ENCODE data around the gene SUGCT.
A peak's percentile ranks its signal among the peaks of the same experiment; 100 is the strongest.

The SUGCT gene

DNA sequence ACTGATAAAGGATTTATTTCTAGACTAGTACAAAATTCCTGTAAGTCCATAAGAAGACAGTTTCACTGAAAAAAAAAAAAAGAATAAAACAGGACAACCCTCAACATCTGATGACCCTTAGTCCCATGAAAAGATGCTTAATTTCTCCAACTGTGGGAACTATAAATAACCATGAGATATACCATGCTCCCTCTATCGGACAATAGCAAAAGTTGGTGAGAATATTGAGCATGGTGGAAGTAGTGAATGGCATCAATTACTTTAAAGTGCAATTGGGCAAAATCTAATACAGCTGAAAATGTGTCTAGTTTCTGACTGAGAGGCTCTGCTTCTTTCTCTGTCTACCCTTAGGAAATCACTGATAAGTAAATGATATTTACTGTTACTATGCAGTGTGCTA, 348.8 kb downstream of the SUGCT start:
- H3K4me1 ChIP-seq (ENCODE audit: insufficient read depth, low read length, poor library complexity, severe bottlenecking): no peaks in the 10 kb centered on the region
- H3K9ac ChIP-seq (ENCODE audit: low read depth, low read length, poor library complexity, severe bottlenecking): no peak overlapping the region
- no peaks in the 10 kb centered on the region for H3K9me3 ChIP-seq (ENCODE audit: insufficient read depth, low read depth, low read length)
- no peak overlapping the region for H2AFZ ChIP-seq (ENCODE audit: low read length)
- no peaks in the 10 kb centered on the region for H3F3A ChIP-seq (ENCODE audit: low read depth)
- H3K79me2 ChIP-seq (ENCODE audit: insufficient read depth, low read length): no peaks in the 10 kb centered on the region
- H3K36me3 ChIP-seq (ENCODE audit: insufficient read depth, low read length): no peaks in the 10 kb centered on the region
- TF ChIP-seq EZH2phosphoT487 (IDR thresholded peaks at IDR 0.05; ENCODE audit: borderline replicate concordance): no peak
- TF ChIP-seq, protein P1, sequence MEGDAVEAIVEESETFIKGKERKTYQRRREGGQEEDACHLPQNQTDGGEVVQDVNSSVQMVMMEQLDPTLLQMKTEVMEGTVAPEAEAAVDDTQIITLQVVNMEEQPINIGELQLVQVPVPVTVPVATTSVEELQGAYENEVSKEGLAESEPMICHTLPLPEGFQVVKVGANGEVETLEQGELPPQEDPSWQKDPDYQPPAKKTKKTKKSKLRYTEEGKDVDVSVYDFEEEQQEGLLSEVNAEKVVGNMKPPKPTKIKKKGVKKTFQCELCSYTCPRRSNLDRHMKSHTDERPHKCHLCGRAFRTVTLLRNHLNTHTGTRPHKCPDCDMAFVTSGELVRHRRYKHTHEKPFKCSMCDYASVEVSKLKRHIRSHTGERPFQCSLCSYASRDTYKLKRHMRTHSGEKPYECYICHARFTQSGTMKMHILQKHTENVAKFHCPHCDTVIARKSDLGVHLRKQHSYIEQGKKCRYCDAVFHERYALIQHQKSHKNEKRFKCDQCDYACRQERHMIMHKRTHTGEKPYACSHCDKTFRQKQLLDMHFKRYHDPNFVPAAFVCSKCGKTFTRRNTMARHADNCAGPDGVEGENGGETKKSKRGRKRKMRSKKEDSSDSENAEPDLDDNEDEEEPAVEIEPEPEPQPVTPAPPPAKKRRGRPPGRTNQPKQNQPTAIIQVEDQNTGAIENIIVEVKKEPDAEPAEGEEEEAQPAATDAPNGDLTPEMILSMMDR (conservative IDR thresholded peaks at IDR 0.05; ENCODE audit: low read length): no peak; the same call in 1 of the 2 replicates
- H4K20me1 ChIP-seq (ENCODE audit: insufficient read depth, low read length, poor library complexity, severe bottlenecking): no peaks in the 10 kb centered on the region
- no peak overlapping the region for H3K4me3 ChIP-seq (ENCODE audit: low read length, poor library complexity, severe bottlenecking)
- no peak overlapping the region for H3K4me2 ChIP-seq (ENCODE audit: low read depth, low read length, poor library complexity, severe bottlenecking)
- H3K27me3 ChIP-seq (ENCODE audit: insufficient read depth, low read length, poor library complexity, severe bottlenecking): no peaks in the 10 kb centered on the region
- H3K9me2 ChIP-seq (replicated peaks; ENCODE audit: low read depth, low read length): no peaks in the 10 kb centered on the region

DNA sequence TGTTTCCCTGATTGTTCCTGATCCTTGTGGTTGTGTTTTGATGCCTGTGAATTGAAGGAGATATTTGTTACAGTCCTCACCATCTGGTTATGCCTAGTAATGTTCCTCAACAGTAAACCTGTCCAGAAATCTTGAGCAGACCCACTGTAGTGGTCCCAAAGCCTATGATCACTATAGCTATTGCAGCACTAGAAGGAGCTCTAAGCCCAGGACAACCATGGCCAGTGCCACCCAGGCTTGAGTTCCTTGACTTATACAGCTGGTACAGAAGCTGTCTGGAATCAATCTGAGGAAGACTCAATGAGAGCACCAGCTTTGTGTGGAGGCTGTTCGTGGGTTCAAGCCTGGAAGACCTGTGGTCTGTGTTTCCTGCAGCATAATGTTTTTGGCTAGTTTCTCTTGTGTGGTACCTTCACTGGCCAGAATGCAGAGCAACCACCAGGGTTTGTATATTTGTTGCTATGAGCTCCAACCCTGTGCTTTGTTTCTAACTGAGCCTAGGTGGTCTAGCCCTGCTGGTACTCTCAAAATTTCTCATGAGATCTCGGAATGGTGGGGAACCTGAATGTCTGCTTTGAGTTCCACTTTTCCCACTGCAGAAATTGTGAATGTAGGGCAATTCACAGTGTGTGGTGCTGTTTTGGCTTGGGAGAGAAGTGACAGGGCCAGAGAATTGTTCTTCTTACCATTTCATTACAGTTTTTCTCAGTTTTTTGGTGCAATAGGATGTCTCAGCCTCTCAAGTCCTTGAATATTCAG, 355.2 kb downstream of the SUGCT start:
- Histone ChIP-seq H3K4me1 (ENCODE audit: insufficient read depth, low read length, poor library complexity, severe bottlenecking) (no peaks in the 10 kb centered on the region), H3F3A (ENCODE audit: low read depth) (no peaks in the 10 kb centered on the region), H3K9ac (ENCODE audit: low read depth, low read length, poor library complexity, severe bottlenecking) (no peak overlapping the region), H4K20me1 (ENCODE audit: insufficient read depth, low read length, poor library complexity, severe bottlenecking) (no peaks in the 10 kb centered on the region), H3K4me3 (ENCODE audit: low read length, poor library complexity, severe bottlenecking) (no peak overlapping the region), H3K4me2 (ENCODE audit: low read depth, low read length, poor library complexity, severe bottlenecking) (no peak overlapping the region), H2AFZ (ENCODE audit: low read length) (no peak overlapping the region), H3K79me2 (ENCODE audit: insufficient read depth, low read length) (no peaks in the 10 kb centered on the region), H3K9me2 (replicated peaks; ENCODE audit: low read depth, low read length) (no peaks in the 10 kb centered on the region), H3K36me3 (ENCODE audit: insufficient read depth, low read length) (no peaks in the 10 kb centered on the region), H3K27me3 (ENCODE audit: insufficient read depth, low read length, poor library complexity, severe bottlenecking) (no peaks in the 10 kb centered on the region), H3K9me3 (ENCODE audit: insufficient read depth, low read depth, low read length) (no peaks in the 10 kb centered on the region)
- TF ChIP-seq, protein P1 (conservative IDR thresholded peaks at IDR 0.05; ENCODE audit: low read length): peak; percentile 43
- no peak for TF ChIP-seq EZH2phosphoT487 (IDR thresholded peaks at IDR 0.05; ENCODE audit: borderline replicate concordance)

DNA sequence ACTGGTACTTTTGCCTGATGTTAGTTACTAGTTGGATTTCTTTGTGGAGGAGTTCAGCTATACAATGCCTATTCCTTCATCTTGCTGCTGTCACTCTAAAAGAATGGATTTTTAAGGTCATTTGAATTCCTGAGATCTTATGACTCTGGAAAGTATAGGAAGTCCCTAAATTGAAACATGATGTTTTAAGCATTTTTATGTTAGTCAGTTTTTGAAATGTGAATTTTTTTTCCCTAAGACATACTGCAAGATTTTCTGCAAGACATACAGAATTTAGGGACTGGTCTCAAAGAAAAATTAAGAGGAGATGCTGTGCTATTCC, 355.8 kb downstream of the SUGCT start:
- Histone ChIP-seq H3F3A (ENCODE audit: low read depth) (no peaks in the 10 kb centered on the region), H3K4me2 (ENCODE audit: low read depth, low read length, poor library complexity, severe bottlenecking) (no peak overlapping the region), H4K20me1 (ENCODE audit: insufficient read depth, low read length, poor library complexity, severe bottlenecking) (no peaks in the 10 kb centered on the region), H3K9me2 (replicated peaks; ENCODE audit: low read depth, low read length) (no peaks in the 10 kb centered on the region), H3K4me1 (ENCODE audit: insufficient read depth, low read length, poor library complexity, severe bottlenecking) (no peaks in the 10 kb centered on the region), H2AFZ (ENCODE audit: low read length) (no peak overlapping the region), H3K27me3 (ENCODE audit: insufficient read depth, low read length, poor library complexity, severe bottlenecking) (no peaks in the 10 kb centered on the region), H3K79me2 (ENCODE audit: insufficient read depth, low read length) (no peaks in the 10 kb centered on the region), H3K9me3 (ENCODE audit: insufficient read depth, low read depth, low read length) (no peaks in the 10 kb centered on the region), H3K9ac (ENCODE audit: low read depth, low read length, poor library complexity, severe bottlenecking) (no peak overlapping the region), H3K4me3 (ENCODE audit: low read length, poor library complexity, severe bottlenecking) (no peak overlapping the region), H3K36me3 (ENCODE audit: insufficient read depth, low read length) (no peaks in the 10 kb centered on the region)
- TF ChIP-seq, protein P1 (conservative IDR thresholded peaks at IDR 0.05; ENCODE audit: low read length): no peak
- TF ChIP-seq EZH2phosphoT487 (IDR thresholded peaks at IDR 0.05; ENCODE audit: borderline replicate concordance): no peak
